Kidney (tissue), 14 donors: ENCODE data around the gene OR2F2. TPM values are rescaled to one million over a fixed set of nuclear protein-coding genes. Genes with fewer than 3 reads are reported as not detected.

Experiments used
- DNase-seq, 5 donors: peaks; one replicate each; pipeline ENCODE4 v3.0.0-alpha.2; 2013 to 2020
- FAIRE-seq: peaks from 2 replicates; lab custom pipeline; 2012; peaks lifted over from hg19 to GRCh38; lab: Jason Lieb, UNC
- H3K27ac ChIP-seq, 2 donors: one replicate each; pipeline ENCODE4 v1.7.0; 2013; ENCODE audit warnings: low read depth in 2 of 2, low read length in 2 of 2, inconsistent platforms in 1 of 2
- H3K27me3 ChIP-seq: one replicate; pipeline ENCODE4 v1.7.1; 2013; ENCODE audit warnings: low read length, inconsistent platforms; ENCODE audit not compliant: control insufficient read depth, insufficient read depth
- H3K36me3 ChIP-seq, 3 donors: one replicate each; pipeline versions ENCODE4 v1.7.0 to v1.7.1; 2013; ENCODE audit warnings: low read length in 3 of 3, control low read depth in 1 of 3, inconsistent platforms in 1 of 3; ENCODE audit not compliant: insufficient read depth in 3 of 3, control insufficient read depth in 2 of 3
- H3K4me1 ChIP-seq, 3 donors: one replicate each; pipeline versions ENCODE4 v1.7.0 to v1.7.1; 2013; ENCODE audit warnings: low read length in 3 of 3, inconsistent platforms in 1 of 3, low read depth in 1 of 3; ENCODE audit not compliant: control insufficient read depth in 2 of 3, insufficient read depth in 2 of 3
- H3K4me3 ChIP-seq, 3 donors: one replicate each; pipeline versions ENCODE4 v1.7.0 to v1.8.1; 2013; ENCODE audit warnings: low read length in 3 of 3, control low read depth in 1 of 3, inconsistent platforms in 1 of 3
- H3K9ac ChIP-seq, 3 donors: one replicate each; pipeline versions ENCODE4 v1.7.0 to v1.7.1; 2013; ENCODE audit warnings: low read length in 3 of 3, control low read depth in 1 of 3, inconsistent platforms in 1 of 3
- H3K9me3 ChIP-seq, 3 donors: one replicate each; pipeline versions ENCODE4 v1.7.0 to v1.7.1; 2013; ENCODE audit warnings: low read length in 3 of 3, control low read depth in 1 of 3, inconsistent platforms in 1 of 3; ENCODE audit not compliant: control insufficient read depth in 2 of 3, insufficient read depth in 1 of 3
- CTCF ChIP-seq: IDR thresholded peaks from 3 replicates; pipeline ENCODE4 v1.5.1; 2012; ENCODE audit warnings: mild to moderate bottlenecking, moderate library complexity, borderline replicate concordance; ENCODE audit not compliant: insufficient read depth; ENCODE audit errors: extremely low read depth
- intact Hi-C: fragments of 100-400 bp; cut with DNase I; formaldehyde crosslinking; loops from one replicate; pipeline ENCODE4 v1.11.1; 2022
- polyA plus RNA-seq: library from polyadenylated mRNA; stranded (reverse); fragments of 350-450 nt; fragmentation: Illumina TruSeq; extraction: RNeasy Lipid Tissue Mini Kit (QIAGEN cat#74804); gene quantifications from one replicate; pipeline ENCODE4 v1.2.3, GENCODE V29; 2014; ENCODE audit warnings: low read depth, low replicate concordance; ENCODE audit not compliant: insufficient read depth
- total RNA-seq: library from RNA; stranded (reverse); fragmentation: NEBNext Ultra II Directional; extraction: Animal tissue kit (Norgen Biotek cat#: 25700); gene quantifications from one replicate; pipeline ENCODE4 v1.2.1, GENCODE V29; 2021
- donor health status: control.
- donor health status: control.
- donor health status: control.
- donor health status: control.
- donor health status: control.
- donor health status: DM: yes; HTN: yes; CAD: no.
- donor health status: Normal renal cell carcinoma (clear cell type).

Gene OR2F2
- total and polyA plus RNA-seq, 2 donors from 2014 or later: not detected

DNA sequence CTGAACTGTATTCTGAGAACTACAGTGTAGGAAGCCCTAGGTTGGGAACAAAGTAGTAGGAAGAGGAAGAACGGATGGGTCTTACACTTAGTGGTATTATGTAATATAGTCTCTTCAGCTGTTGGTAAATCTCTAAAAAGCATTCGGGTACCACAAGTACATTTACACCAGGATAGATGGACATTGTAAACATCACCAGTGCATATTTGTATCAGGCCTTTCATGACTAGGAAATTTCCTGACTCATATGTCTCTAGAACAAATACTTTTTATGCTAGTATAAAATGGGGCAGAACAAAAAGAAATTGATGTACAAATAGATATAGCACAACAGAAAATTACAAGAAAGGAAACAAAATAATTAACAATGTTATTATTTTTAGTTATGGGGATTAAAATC lies 43.6 kb downstream of the OR2F2 start:
- no peak for DNase-seq
- FAIRE-seq: no peak
- Histone ChIP-seq H3K36me3 (no peaks in the 10 kb centered on the region), H3K4me3 (no peak overlapping the region), H3K9ac (no peak overlapping the region), H3K27me3 (no peaks in the 10 kb centered on the region), H3K27ac (no peak overlapping the region), H3K9me3 (no peaks in the 10 kb centered on the region), H3K4me1 (no peaks in the 10 kb centered on the region)
- intact Hi-C loops: no loop called here
- no peak for TF ChIP-seq CTCF

DNA sequence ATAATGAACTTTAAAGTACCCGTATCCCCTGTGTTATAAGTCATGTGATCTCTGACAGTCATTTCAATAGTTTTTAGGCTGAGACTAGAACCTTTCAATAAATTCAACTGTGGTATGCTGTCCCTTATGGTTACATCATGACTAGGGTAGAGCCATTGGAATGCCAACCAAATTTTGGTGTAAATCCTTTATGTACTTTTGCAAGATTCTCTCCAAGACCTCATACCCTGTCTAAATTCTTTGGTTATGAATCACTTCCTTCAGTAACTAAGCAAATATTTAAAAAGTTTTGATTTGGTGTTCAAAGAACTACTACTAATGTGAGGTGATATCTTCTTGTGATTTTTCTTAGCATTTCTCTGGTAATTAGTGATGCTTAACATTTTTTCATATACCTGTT lies 44.3 kb downstream of the OR2F2 start:
- no peak overlapping the region for H3K4me3 ChIP-seq
- no peak overlapping the region for H3K9ac ChIP-seq
- no peaks in the 10 kb centered on the region for H3K27me3 ChIP-seq
- no peaks in the 10 kb centered on the region for H3K4me1 ChIP-seq
- no peak overlapping the region for H3K27ac ChIP-seq
- TF ChIP-seq CTCF: no peak
- DNase-seq (no peak), FAIRE-seq (no peak)
- H3K36me3 ChIP-seq: no peaks in the 10 kb centered on the region
- H3K9me3 ChIP-seq: no peaks in the 10 kb centered on the region
- intact Hi-C loops: no loop called here

DNA sequence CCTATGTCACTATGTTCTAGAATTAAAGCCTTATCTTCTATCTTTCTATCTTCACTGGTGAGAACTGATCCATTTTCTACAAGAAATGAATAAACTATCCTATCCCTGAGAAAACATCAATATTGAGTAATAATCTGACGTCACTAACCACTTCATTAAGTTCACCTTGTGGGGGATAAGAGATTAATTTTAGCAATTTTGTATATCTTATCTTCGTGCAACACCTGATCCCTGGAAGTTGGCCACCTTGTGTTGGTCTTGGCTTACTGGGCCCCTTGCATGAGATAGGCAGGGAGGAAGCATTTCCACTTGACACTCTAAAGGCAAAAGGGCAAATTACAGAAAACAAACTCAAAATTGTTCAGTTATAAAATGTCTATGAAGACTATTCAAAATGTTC lies 45.0 kb downstream of the OR2F2 start:
- no peaks in the 10 kb centered on the region for H3K9me3 ChIP-seq
- no peaks in the 10 kb centered on the region for H3K27me3 ChIP-seq
- no peaks in the 10 kb centered on the region for H3K36me3 ChIP-seq
- no peak overlapping the region for H3K4me3 ChIP-seq
- intact Hi-C loops: no loop called here
- DNase-seq: no peak
- no peaks in the 10 kb centered on the region for H3K4me1 ChIP-seq
- TF ChIP-seq CTCF: no peak
- no peak overlapping the region for H3K27ac ChIP-seq
- no peak for FAIRE-seq
- no peak overlapping the region for H3K9ac ChIP-seq
